Measurements from ENCODE around the gene PFKP. TPM values are rescaled to one million over a fixed set of nuclear protein-coding genes. Genes with fewer than 3 reads are reported as not detected.

Gene PFKP
- total RNA-seq, 1 donor from 2014 or later = 23.5 TPM

DNA sequence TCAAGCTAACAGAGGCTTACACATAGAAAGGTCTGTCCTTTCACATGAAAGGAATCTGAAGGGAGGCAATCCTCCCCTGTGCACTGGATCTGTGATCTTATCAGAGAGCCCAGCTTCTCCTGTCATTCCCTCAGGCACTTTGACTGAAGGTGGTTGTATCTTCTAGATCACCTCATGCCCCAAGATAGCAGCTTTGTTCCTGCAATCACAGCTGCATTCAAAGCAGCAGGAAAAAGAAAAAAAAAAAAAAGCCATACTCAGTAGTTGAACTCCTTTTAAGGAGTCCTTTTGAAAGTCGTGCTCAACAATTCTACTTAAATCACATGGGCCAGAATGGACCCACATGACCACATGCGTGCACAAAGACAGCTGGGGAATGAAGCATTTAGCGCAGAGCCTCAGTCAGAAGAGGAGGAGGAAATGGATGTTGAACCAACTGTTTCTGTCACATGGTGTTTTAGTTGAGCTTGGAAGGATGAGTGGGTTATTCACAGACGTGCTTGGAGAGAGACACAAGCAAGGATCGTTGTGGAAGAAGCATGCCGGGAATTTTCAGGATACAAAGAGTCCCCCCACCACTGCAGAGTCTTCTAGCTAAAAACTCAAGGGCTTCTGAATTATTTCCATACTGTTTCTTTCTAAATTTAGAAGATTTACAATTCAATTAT, 13.0 kb upstream of the PFKP start:
- intact Hi-C loops (cut with DNase I) = no loop called here
- ATAC-seq = no peak
- Histone ChIP-seq H3K27ac (no peak overlapping the region), H3K36me3 (no peaks in the 10 kb centered on the region), H3K27me3 (ENCODE audit: low read depth) (no peaks in the 10 kb centered on the region), H3K4me3 (no peak overlapping the region), H3K9me3 (no peaks in the 10 kb centered on the region), H3K4me1 (no peaks in the 10 kb centered on the region)
- no peak for DNase-seq
- TF ChIP-seq, protein P1, sequence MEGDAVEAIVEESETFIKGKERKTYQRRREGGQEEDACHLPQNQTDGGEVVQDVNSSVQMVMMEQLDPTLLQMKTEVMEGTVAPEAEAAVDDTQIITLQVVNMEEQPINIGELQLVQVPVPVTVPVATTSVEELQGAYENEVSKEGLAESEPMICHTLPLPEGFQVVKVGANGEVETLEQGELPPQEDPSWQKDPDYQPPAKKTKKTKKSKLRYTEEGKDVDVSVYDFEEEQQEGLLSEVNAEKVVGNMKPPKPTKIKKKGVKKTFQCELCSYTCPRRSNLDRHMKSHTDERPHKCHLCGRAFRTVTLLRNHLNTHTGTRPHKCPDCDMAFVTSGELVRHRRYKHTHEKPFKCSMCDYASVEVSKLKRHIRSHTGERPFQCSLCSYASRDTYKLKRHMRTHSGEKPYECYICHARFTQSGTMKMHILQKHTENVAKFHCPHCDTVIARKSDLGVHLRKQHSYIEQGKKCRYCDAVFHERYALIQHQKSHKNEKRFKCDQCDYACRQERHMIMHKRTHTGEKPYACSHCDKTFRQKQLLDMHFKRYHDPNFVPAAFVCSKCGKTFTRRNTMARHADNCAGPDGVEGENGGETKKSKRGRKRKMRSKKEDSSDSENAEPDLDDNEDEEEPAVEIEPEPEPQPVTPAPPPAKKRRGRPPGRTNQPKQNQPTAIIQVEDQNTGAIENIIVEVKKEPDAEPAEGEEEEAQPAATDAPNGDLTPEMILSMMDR (IDR thresholded peaks at IDR 0.05) = no peak

DNA sequence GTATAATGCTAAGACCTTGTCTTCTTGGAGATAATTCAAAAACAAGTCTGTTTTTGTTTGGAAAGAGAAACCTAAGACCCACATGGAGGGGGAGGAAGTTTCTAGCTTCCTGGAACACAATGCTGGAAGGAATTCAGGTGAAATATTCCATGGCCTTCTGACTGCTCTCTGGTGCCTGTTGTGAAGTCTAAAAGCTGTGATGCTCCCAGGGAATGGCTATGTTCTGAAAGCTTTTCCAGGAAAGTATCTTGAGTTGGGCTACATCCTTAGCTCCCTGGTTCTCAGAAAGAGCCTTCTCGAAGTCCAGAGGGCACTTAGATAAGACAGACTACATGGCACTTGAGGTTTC, 12.5 kb upstream of the PFKP start:
- no peak overlapping the region for H3K27ac ChIP-seq
- intact Hi-C loops (cut with DNase I) = no loop called here
- ATAC-seq (no peak), DNase-seq (no peak)
- H3K4me1 ChIP-seq = no peaks in the 10 kb centered on the region
- H3K9me3 ChIP-seq = no peaks in the 10 kb centered on the region
- TF ChIP-seq, protein P1 (IDR thresholded peaks at IDR 0.05) = no peak
- H3K27me3 ChIP-seq (ENCODE audit: low read depth) = no peaks in the 10 kb centered on the region
- H3K36me3 ChIP-seq = no peaks in the 10 kb centered on the region
- H3K4me3 ChIP-seq = no peak overlapping the region

DNA sequence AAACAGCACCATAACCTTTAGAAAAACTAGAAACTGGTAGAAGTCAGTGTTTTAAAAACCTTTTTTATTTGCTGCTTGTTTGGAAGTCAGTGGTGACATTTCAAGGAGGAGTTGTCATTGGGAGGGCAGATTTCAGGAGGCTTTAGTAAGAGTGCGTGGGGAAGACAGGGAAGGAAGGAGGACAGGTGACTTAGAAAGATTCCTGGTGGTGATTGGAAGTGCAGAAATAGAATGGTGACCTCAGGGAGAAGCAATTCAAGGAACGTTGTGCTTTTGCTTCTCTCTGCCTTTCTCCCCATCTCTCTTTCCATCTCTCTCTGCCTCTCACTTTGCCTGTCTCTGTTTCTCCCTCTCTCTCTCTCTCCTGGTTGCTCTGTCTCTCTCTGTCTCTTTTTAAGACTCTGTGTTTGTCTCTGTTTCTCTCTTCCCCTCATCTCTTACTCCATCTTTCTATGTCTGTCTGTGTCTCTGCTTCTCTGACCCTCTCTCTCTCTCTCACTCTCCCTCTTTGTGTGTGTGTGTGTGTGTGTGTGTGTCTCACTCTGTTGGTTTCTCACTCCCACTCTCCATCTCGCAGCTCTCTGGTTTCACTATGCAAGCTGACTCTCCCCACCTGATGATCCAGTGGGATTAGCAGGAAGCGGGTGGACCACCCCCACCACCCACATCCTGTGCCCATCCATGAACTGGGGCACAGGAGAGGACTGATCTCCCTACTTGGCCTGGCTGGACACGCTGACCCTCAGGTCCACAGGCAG, 10.9 kb upstream of the PFKP start:
- H3K36me3 ChIP-seq = no peaks in the 10 kb centered on the region
- no peak for DNase-seq
- H3K4me1 ChIP-seq = no peaks in the 10 kb centered on the region
- TF ChIP-seq, protein P1 (IDR thresholded peaks at IDR 0.05) = no peak
- ATAC-seq = no peak
- intact Hi-C loops (cut with DNase I) = no loop called here
- H3K4me3 ChIP-seq = no peak overlapping the region
- no peaks in the 10 kb centered on the region for H3K27me3 ChIP-seq (ENCODE audit: low read depth)
- no peaks in the 10 kb centered on the region for H3K9me3 ChIP-seq
- no peak overlapping the region for H3K27ac ChIP-seq

DNA sequence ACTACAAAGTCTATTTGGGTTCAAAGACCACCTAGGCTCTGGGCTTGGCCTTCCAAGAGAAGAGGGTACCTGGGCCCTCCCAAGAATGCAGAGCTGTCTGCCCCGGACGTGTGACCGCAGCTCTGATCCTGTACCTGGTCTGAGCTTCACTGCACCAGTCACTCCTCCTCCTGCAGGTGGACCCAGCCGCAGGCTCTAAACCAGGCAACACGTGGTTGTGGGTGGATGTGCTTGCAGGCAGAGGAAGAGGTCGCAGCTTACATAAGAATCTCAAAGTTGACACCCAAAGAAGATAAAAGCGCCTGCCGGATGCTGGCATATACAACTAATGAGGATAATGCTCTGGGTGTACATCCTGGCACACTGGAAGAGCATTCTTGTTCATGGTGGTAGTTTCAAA, 9.4 kb upstream of the PFKP start:
- no peaks in the 10 kb centered on the region for H3K36me3 ChIP-seq
- ATAC-seq = no peak

DNA sequence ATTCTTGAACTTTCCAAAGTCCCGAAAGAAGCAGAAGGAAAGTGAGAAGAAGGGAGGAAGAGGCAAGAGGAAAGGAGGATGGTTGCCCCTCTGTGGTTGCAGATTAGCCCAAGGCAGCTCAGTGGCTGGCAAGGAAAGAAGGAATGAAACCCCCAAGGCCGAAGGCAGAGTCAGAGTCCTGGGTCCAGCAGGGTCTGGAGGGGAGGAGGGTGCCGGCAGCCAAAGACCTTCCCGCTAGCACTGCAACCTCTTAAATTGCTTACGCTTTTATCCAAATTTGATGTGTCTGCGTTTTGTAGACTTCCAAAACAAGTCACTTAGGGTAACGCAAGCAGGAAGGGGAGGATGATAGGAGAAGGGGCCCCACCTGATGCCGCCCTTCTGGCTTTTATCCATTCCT, 7.4 kb upstream of the PFKP start:
- TF ChIP-seq, protein P1 (IDR thresholded peaks at IDR 0.05) = no peak
- no peak overlapping the region for H3K4me3 ChIP-seq
- H3K27ac ChIP-seq = no peak overlapping the region
- ATAC-seq (no peak), DNase-seq (no peak)
- no peaks in the 10 kb centered on the region for H3K27me3 ChIP-seq (ENCODE audit: low read depth)
- H3K4me1 ChIP-seq = no peaks in the 10 kb centered on the region
- H3K36me3 ChIP-seq = no peaks in the 10 kb centered on the region
- intact Hi-C loops (cut with DNase I) = no loop called here
- no peaks in the 10 kb centered on the region for H3K9me3 ChIP-seq

More for the DNA sequence above, 9.4 kb upstream of the PFKP start:
- Histone ChIP-seq H3K27ac (no peak overlapping the region), H3K4me1 (no peaks in the 10 kb centered on the region), H3K4me3 (no peak overlapping the region), H3K27me3 (ENCODE audit: low read depth) (no peaks in the 10 kb centered on the region), H3K9me3 (no peaks in the 10 kb centered on the region)
- TF ChIP-seq, protein P1 (IDR thresholded peaks at IDR 0.05) = no peak
- no peak for DNase-seq
- intact Hi-C loops (cut with DNase I) = no loop called here

Data from lower lobe of right lung (tissue), 2 donors.